Mesenchymal stem cell (in vitro differentiated cells and primary cell): Measurements from ENCODE around the gene PNCK.

Experiments used
- DNase-seq: peaks from one replicate; pipeline ENCODE4 v3.0.0-alpha.2; 2013
- H2AFZ ChIP-seq: one replicate; pipeline ENCODE4 v1.6.1; 2013; ENCODE audit warnings: low read depth, mild to moderate bottlenecking, control low read depth, inconsistent platforms, low read length, moderate library complexity
- H2AK5ac ChIP-seq: 2 replicates; pipeline ENCODE4 v1.6.1; 2013; ENCODE audit warnings: low read length, moderate library complexity, mild to moderate bottlenecking, inconsistent platforms; ENCODE audit not compliant: severe bottlenecking
- H2BK120ac ChIP-seq: one replicate; pipeline ENCODE4 v1.6.1; 2013; ENCODE audit warnings: low read depth, mild to moderate bottlenecking, inconsistent platforms, low read length, moderate library complexity
- H2BK12ac ChIP-seq, 2 experiments: one replicate each; pipeline ENCODE4 v1.6.1; 2013; ENCODE audit warnings: inconsistent platforms in 2 of 2, low read length in 2 of 2, mild to moderate bottlenecking in 2 of 2, moderate library complexity in 2 of 2, control low read depth in 1 of 2
- H2BK15ac ChIP-seq: one replicate; pipeline ENCODE4 v1.6.1; 2013; ENCODE audit warnings: mild to moderate bottlenecking, low read depth, inconsistent platforms; ENCODE audit not compliant: poor library complexity, severe bottlenecking
- H2BK5ac ChIP-seq: 2 replicates; pipeline ENCODE4 v1.6.1; 2013; ENCODE audit warnings: low read depth, mild to moderate bottlenecking, low read length, control low read depth, inconsistent platforms; ENCODE audit not compliant: poor library complexity, severe bottlenecking
- H3K14ac ChIP-seq, 2 experiments: one replicate each; pipeline ENCODE4 v1.6.1; 2013; ENCODE audit warnings: inconsistent platforms in 2 of 2, low read length in 2 of 2, control low read depth in 1 of 2, mild to moderate bottlenecking in 1 of 2, moderate library complexity in 1 of 2
- H3K18ac ChIP-seq, 2 experiments: one replicate each; pipeline ENCODE4 v1.6.1; 2013; ENCODE audit warnings: inconsistent platforms in 2 of 2, low read length in 2 of 2, control low read depth in 1 of 2, low read depth in 1 of 2, mild to moderate bottlenecking in 1 of 2
- H3K23ac ChIP-seq, 2 experiments: one replicate each; pipeline ENCODE4 v1.6.1; 2013; ENCODE audit warnings: inconsistent platforms in 2 of 2, low read length in 2 of 2, mild to moderate bottlenecking in 2 of 2, moderate library complexity in 2 of 2, control low read depth in 1 of 2
- H3K27ac ChIP-seq: 2 replicates; pipeline ENCODE4 v1.5.1; 2013; ENCODE audit warnings: mild to moderate bottlenecking, moderate library complexity, low read length, control low read depth, inconsistent platforms; ENCODE audit not compliant: poor library complexity, severe bottlenecking
- H3K27me3 ChIP-seq, 2 experiments: 2 replicates each; pipeline versions ENCODE4 v1.6.1 to v1.7.0; 2013; ENCODE audit warnings: low read length in 2 of 2, mild to moderate bottlenecking in 2 of 2, moderate library complexity in 2 of 2, control low read depth in 1 of 2, inconsistent platforms in 1 of 2; ENCODE audit not compliant: control insufficient read depth in 1 of 2, insufficient read depth in 1 of 2
- H3K36me3 ChIP-seq, 2 experiments: 2 replicates each; pipeline versions ENCODE4 v1.6.1 to v1.7.0; 2013; ENCODE audit warnings: low read length in 2 of 2, control low read depth in 1 of 2, inconsistent platforms in 1 of 2, low read depth in 1 of 2, mild to moderate bottlenecking in 1 of 2; ENCODE audit not compliant: insufficient read depth in 2 of 2, control insufficient read depth in 1 of 2
- H3K4ac ChIP-seq, 2 experiments: one replicate each; pipeline ENCODE4 v1.6.1; 2013; ENCODE audit warnings: inconsistent platforms in 2 of 2, low read length in 2 of 2, mild to moderate bottlenecking in 2 of 2, moderate library complexity in 2 of 2, control low read depth in 1 of 2, low read depth in 1 of 2
- H3K4me1 ChIP-seq: 2 replicates; pipeline ENCODE4 v1.6.1; 2013; ENCODE audit warnings: low read depth, low read length, control low read depth; ENCODE audit not compliant: control insufficient read depth, insufficient read depth
- H3K4me2 ChIP-seq: 2 replicates; pipeline ENCODE4 v1.6.1; 2013; ENCODE audit warnings: low read length, mild to moderate bottlenecking, inconsistent platforms; ENCODE audit not compliant: poor library complexity, severe bottlenecking
- H3K4me3 ChIP-seq, 2 experiments: 2 replicates each; pipeline versions ENCODE4 v1.5.1 to v1.7.0; 2013; ENCODE audit warnings: low read length in 2 of 2, mild to moderate bottlenecking in 2 of 2, control low read depth in 1 of 2, low read depth in 1 of 2; ENCODE audit not compliant: insufficient read depth in 1 of 2
- H3K79me1 ChIP-seq: replicated peaks from 2 replicates; pipeline ENCODE4 v1.6.1; 2013; ENCODE audit warnings: mild to moderate bottlenecking, control low read depth, low read length, inconsistent platforms; ENCODE audit not compliant: poor library complexity, severe bottlenecking
- H3K9ac ChIP-seq: 2 replicates; pipeline ENCODE4 v1.7.0; 2013; ENCODE audit warnings: mild to moderate bottlenecking, low read length, moderate library complexity
- H3K9me3 ChIP-seq: 2 replicates; pipeline ENCODE4 v1.7.0; 2013; ENCODE audit warnings: mild to moderate bottlenecking, low read length; ENCODE audit not compliant: control insufficient read depth
- H4K8ac ChIP-seq: one replicate; pipeline ENCODE4 v1.6.1; 2013; ENCODE audit warnings: inconsistent platforms, mild to moderate bottlenecking, low read length, moderate library complexity
- H4K91ac ChIP-seq: one replicate; pipeline ENCODE4 v1.6.1; 2013; ENCODE audit warnings: mild to moderate bottlenecking, low read length, inconsistent platforms
- WGBS: methylation state at CpG from one replicate; pipeline ENCODE4 v1.1.7; 2013; ENCODE audit warnings: mixed read lengths; 5-methylcytosine and 5-hydroxymethylcytosine counted together

PNCK gene

GRCh38 chrX:153633607-153634180 is 39.9 kb downstream of the PNCK start:
- Histone ChIP-seq H3K4ac (no peak overlapping the region), H3K23ac (no peak overlapping the region), H2AK5ac (no peak overlapping the region), H4K8ac (no peak overlapping the region), H2AFZ (no peak overlapping the region), H3K4me1 (peaks cover 5% of the 10 kb centered on the region), H3K9ac (no peak overlapping the region), H3K79me1 (no peaks in the 10 kb centered on the region), H2BK120ac (no peak overlapping the region), H3K4me3 (no peak overlapping the region), H3K27ac (no peak overlapping the region), H4K91ac (no peak overlapping the region), H3K4me2 (no peak overlapping the region), H2BK15ac (no peak overlapping the region), H3K18ac (no peak overlapping the region), H3K9me3 (peaks cover 24% of the 10 kb centered on the region), H3K36me3 (no peaks in the 10 kb centered on the region), H3K14ac (no peak overlapping the region), H3K27me3 (peaks cover 1 to 75% of the 10 kb centered on the region in 2 experiments), H2BK12ac (no peak overlapping the region), H2BK5ac (no peak overlapping the region)
- DNase-seq = no peak
- WGBS = 94% methylated on average over 5 of the region's 15 CpGs

- Histone ChIP-seq H3K27me3 (peaks cover 0 to 75% of the 10 kb centered on the region in 2 experiments), H4K91ac (no peak overlapping the region), H3K9ac (no peak overlapping the region), H3K14ac (no peak overlapping the region), H3K4me1 (peaks cover 10% of the 10 kb centered on the region), H3K79me1 (no peaks in the 10 kb centered on the region), H2BK15ac (no peak overlapping the region), H2AK5ac (no peak overlapping the region), H2BK12ac (no peak overlapping the region), H3K36me3 (no peaks in the 10 kb centered on the region), H3K9me3 (peaks cover 24% of the 10 kb centered on the region), H3K18ac (no peak overlapping the region), H3K23ac (no peak overlapping the region), H3K4me3 (no peak overlapping the region), H3K4me2 (no peak overlapping the region), H2BK5ac (no peak overlapping the region), H3K4ac (no peak overlapping the region), H2AFZ (no peak overlapping the region), H2BK120ac (no peak overlapping the region), H3K27ac (no peak overlapping the region), H4K8ac (no peak overlapping the region)
- 85% methylated on average over 14 of the region's 14 CpGs for WGBS
- no peak for DNase-seq
Measured at GRCh38 chrX:153633048-153633447, 40.6 kb downstream of the PNCK start.

- peaks cover 24% of the 10 kb centered on the region for H3K9me3 ChIP-seq
- no peak overlapping the region for H2BK12ac ChIP-seq
- no peak overlapping the region for H3K18ac ChIP-seq
- H3K9ac ChIP-seq = no peak overlapping the region
- no peaks in the 10 kb centered on the region for H3K36me3 ChIP-seq
- no peak overlapping the region for H3K23ac ChIP-seq
- H2BK120ac ChIP-seq = no peak overlapping the region
- no peak overlapping the region for H2AK5ac ChIP-seq
- WGBS = 91% methylated on average over 6 of the region's 7 CpGs
- no peak overlapping the region for H3K4ac ChIP-seq
- no peak overlapping the region for H4K91ac ChIP-seq
- H3K4me2 ChIP-seq = no peak overlapping the region
- H4K8ac ChIP-seq = no peak overlapping the region
- no peak overlapping the region for H3K27ac ChIP-seq
- H3K4me1 ChIP-seq = peaks cover 14% of the 10 kb centered on the region
- H2BK15ac ChIP-seq = no peak overlapping the region
- H3K79me1 ChIP-seq = no peaks in the 10 kb centered on the region
- H3K14ac ChIP-seq = no peak overlapping the region
- H2BK5ac ChIP-seq = no peak overlapping the region
- H2AFZ ChIP-seq = no peak overlapping the region
- no peak overlapping the region for H3K4me3 ChIP-seq
- H3K27me3 ChIP-seq = peaks cover 0 to 75% of the 10 kb centered on the region in 2 experiments
- DNase-seq = no peak
Measured at GRCh38 chrX:153632595-153632946, 41.0 kb downstream of the PNCK start.

- Histone ChIP-seq H3K9ac (no peak overlapping the region), H3K4me3 (no peak overlapping the region), H3K4me1 (peaks cover 19% of the 10 kb centered on the region), H3K14ac (no peak overlapping the region), H2BK120ac (no peak overlapping the region), H3K79me1 (no peaks in the 10 kb centered on the region), H3K27ac (no peak overlapping the region), H3K18ac (no peak overlapping the region), H3K27me3 (peaks cover 0 to 76% of the 10 kb centered on the region in 2 experiments), H3K36me3 (no peaks in the 10 kb centered on the region), H3K9me3 (peaks cover 24% of the 10 kb centered on the region), H4K8ac (no peak overlapping the region), H3K23ac (no peak overlapping the region), H2BK15ac (no peak overlapping the region), H2BK5ac (no peak overlapping the region), H4K91ac (no peak overlapping the region), H2AFZ (no peak overlapping the region), H2BK12ac (no peak overlapping the region), H3K4ac (no peak overlapping the region), H3K4me2 (no peak overlapping the region), H2AK5ac (no peak overlapping the region)
- 89% methylated on average over 12 of the region's 19 CpGs for WGBS
- DNase-seq = no peak
Measured at GRCh38 chrX:153631907-153632594, 41.6 kb downstream of the PNCK start.
